HepG2 (cell line): ENCODE measurements around the gene LARP1. TPM values are rescaled to one million over a fixed set of nuclear protein-coding genes. Genes with fewer than 3 reads are reported as not detected.
A peak's percentile ranks its signal among the peaks of the same experiment; 100 is the strongest.

Experiments used
- ATF7-NPFF ChIP-seq: sonication (generic); formaldehyde crosslinking; IDR thresholded peaks from 2 replicates; pipeline ENCODE4 v1.8.1; 2023; ENCODE audit warnings: mild to moderate bottlenecking, low read depth, missing genetic modification reagents, moderate library complexity
- EP300 ChIP-seq, 3 experiments: sonication (generic) in 1 of 3; formaldehyde crosslinking in 1 of 3; IDR thresholded peaks; 2 replicates each; pipeline versions ENCODE4 v1.5.1 to v1.6.1; 2011 to 2020; ENCODE audit warnings: low read depth in 2 of 3, low read length in 2 of 3, borderline replicate concordance in 1 of 3, improper control_type of control experiment in 1 of 3, mild to moderate bottlenecking in 1 of 3, missing genetic modification reagents in 1 of 3, moderate library complexity in 1 of 3
- ETS1 ChIP-seq: sonication (generic); formaldehyde crosslinking; IDR thresholded peaks from 2 replicates; pipeline ENCODE4 v1.4.0; 2020; ENCODE audit warnings: missing genetic modification reagents
- ETV5 ChIP-seq: IDR thresholded peaks from 2 replicates; pipeline ENCODE4 v1.6.1; 2018; ENCODE audit warnings: missing biosample characterization, missing genetic modification reagents, inconsistent platforms, borderline replicate concordance
- EZH2 ChIP-seq: conservative IDR thresholded peaks from 2 replicates; pipeline ENCODE4 v1.6.1; 2012; ENCODE audit warnings: mild to moderate bottlenecking, low read depth, low read length, moderate library complexity
- FOXJ3 ChIP-seq: sonication (generic); formaldehyde crosslinking; IDR thresholded peaks from 2 replicates; pipeline ENCODE4 v1.4.0; 2020; ENCODE audit warnings: missing genetic modification reagents, mild to moderate bottlenecking, borderline replicate concordance
- FOXK1 ChIP-seq: sonication (generic); formaldehyde crosslinking; IDR thresholded peaks from 2 replicates; pipeline ENCODE4 v1.4.0; 2020; ENCODE audit warnings: low read depth, missing genetic modification reagents, borderline replicate concordance
- MBD4 ChIP-seq: IDR thresholded peaks from 2 replicates; pipeline ENCODE4 v1.6.1; 2012; ENCODE audit warnings: low read length, inconsistent platforms, borderline replicate concordance
- MBNL3 ChIP-seq: fragments of 250-450 bp; sonication (Bioruptor Pico); conservative IDR thresholded peaks from 2 replicates; pipeline ENCODE4 v1.8.0; 2022; ENCODE audit warnings: mild to moderate bottlenecking, inconsistent platforms
- MEIS2 ChIP-seq: sonication (generic); formaldehyde crosslinking; IDR thresholded peaks from 2 replicates; pipeline ENCODE4 v1.9.0; 2021; ENCODE audit warnings: mild to moderate bottlenecking, missing genetic modification reagents
- POGK ChIP-seq: sonication (generic); formaldehyde crosslinking; conservative IDR thresholded peaks from 2 replicates; pipeline ENCODE4 v1.8.0; 2022; ENCODE audit warnings: mild to moderate bottlenecking, moderate library complexity, missing genetic modification reagents
- RCOR2 ChIP-seq: IDR thresholded peaks from 2 replicates; pipeline ENCODE4 v1.6.1; 2016; ENCODE audit warnings: missing biosample characterization, missing genetic modification reagents
- SIX1 ChIP-seq: sonication (generic); formaldehyde crosslinking; IDR thresholded peaks from 2 replicates; pipeline ENCODE4 v1.4.0; 2020; ENCODE audit warnings: missing genetic modification reagents, borderline replicate concordance
- YEATS2 ChIP-seq: sonication (generic); formaldehyde crosslinking; IDR thresholded peaks from 2 replicates; pipeline ENCODE4 v1.4.0; 2020; ENCODE audit warnings: missing genetic modification reagents, borderline replicate concordance
- ZBTB1 ChIP-seq: sonication (generic); formaldehyde crosslinking; IDR thresholded peaks from 2 replicates; pipeline ENCODE4 v1.4.0; 2020; ENCODE audit warnings: missing genetic modification reagents, borderline replicate concordance
- ZFP37 ChIP-seq: sonication (generic); formaldehyde crosslinking; IDR thresholded peaks from 2 replicates; pipeline ENCODE4 v1.4.0; 2020; ENCODE audit warnings: missing genetic modification reagents, borderline replicate concordance
- ZFP82 ChIP-seq: sonication (generic); formaldehyde crosslinking; IDR thresholded peaks from 2 replicates; pipeline ENCODE4 v1.5.1; 2020; ENCODE audit warnings: mild to moderate bottlenecking, missing genetic modification reagents, borderline replicate concordance
- ZNF205 ChIP-seq: IDR thresholded peaks from 2 replicates; pipeline ENCODE4 v1.6.1; 2018; ENCODE audit warnings: missing biosample characterization, missing genetic modification reagents
- ZNF580 ChIP-seq: IDR thresholded peaks from 2 replicates; pipeline ENCODE4 v1.6.1; 2016; ENCODE audit warnings: low read depth, borderline replicate concordance
- ZNF619 ChIP-seq: sonication (generic); formaldehyde crosslinking; IDR thresholded peaks from 2 replicates; pipeline ENCODE4 v1.4.0; 2020; ENCODE audit warnings: mild to moderate bottlenecking, missing genetic modification reagents
- ZNF709 ChIP-seq: sonication (generic); formaldehyde crosslinking; IDR thresholded peaks from 2 replicates; pipeline ENCODE4 v1.5.0; 2020; ENCODE audit warnings: mild to moderate bottlenecking, missing genetic modification reagents
- ZNF740 ChIP-seq: sonication (generic); formaldehyde crosslinking; IDR thresholded peaks from 2 replicates; pipeline ENCODE4 v1.4.0; 2020; ENCODE audit warnings: missing genetic modification reagents
- ZNF800 ChIP-seq: sonication (generic); formaldehyde crosslinking; IDR thresholded peaks from 2 replicates; pipeline ENCODE4 v1.4.0; 2020; ENCODE audit warnings: missing genetic modification reagents
- polyA plus RNA-seq, 8 experiments: library from polyadenylated mRNA; depleted of rRNA in 3 of 8; stranded (reverse) in 7 of 8; unstranded in 1 of 8; fragments of >200 nt; fragmentation: Illumina TruSeq in 4 of 8; extraction: Trizol in 4 of 8; gene quantifications; 2 replicates each; pipeline versions ENCODE4 v1.2.1 to v1.2.3, GENCODE V29; 2011 to 2016; ENCODE audit warnings: low read depth in 4 of 8, missing spikeins in 1 of 8, mixed read lengths in 1 of 8; ENCODE audit not compliant: insufficient read depth in 1 of 8
- total RNA-seq, 5 experiments: library from RNA; depleted of rRNA; stranded (reverse); fragments of >200 nt; fragmentation: Illumina TruSeq; extraction: Trizol; gene quantifications; 2 replicates each; pipeline ENCODE4 v1.2.3, GENCODE V29; 2016; ENCODE audit warnings: low read depth in 1 of 5

The LARP1 gene
- total and polyA plus RNA-seq, 2 of the 13 experiments (the other 11 are each of a cell fraction or from before 2014, with no cell fraction given) = 45.2 to 61.4 TPM

GRCh38 chr5:154857530-154858296 lies 102.5 kb downstream of the LARP1 start (continued):
- TF ChIP-seq EP300 (IDR thresholded peaks at IDR 0.05; ENCODE audit: low read depth in 2 of 2, low read length in 2 of 2) = no peak; a peak in 1 of 4 replicates
- no peak for TF ChIP-seq EP300 (CRISPR knock-in tag; IDR thresholded peaks at IDR 0.05; ENCODE audit: borderline replicate concordance)
- TF ChIP-seq POGK (CRISPR knock-in tag) = 0 out of 2 replicates have a peak, but pooled peaks have one; percentile 25
- no peak for TF ChIP-seq FOXJ3 (CRISPR knock-in tag)
- no peak for TF ChIP-seq ZBTB1
- TF ChIP-seq ZNF800 (CRISPR knock-in tag) = no peak; the same call in none of the 2 replicates
- TF ChIP-seq MBD4 = no peak
- no peak; the same call in 1 of the 2 replicates for TF ChIP-seq ZFP82
- TF ChIP-seq MBNL3 = no peak
- TF ChIP-seq FOXK1 = no peak
- peak; percentile 68 for TF ChIP-seq MEIS2
- no peak; the same call in 1 of the 2 replicates for TF ChIP-seq ZNF205 (CRISPR knock-in tag)
- no peak for TF ChIP-seq YEATS2 (CRISPR knock-in tag)
- TF ChIP-seq ZNF580 (CRISPR knock-in tag) = no peak
- 0 out of 2 replicates have a peak, but pooled peaks have one; percentile 34 for TF ChIP-seq ETV5
- TF ChIP-seq SIX1 (CRISPR knock-in tag) = peak; percentile 84; the same call in 1 of the 2 replicates
- no peak for TF ChIP-seq ETS1
- peak; percentile 49; the same call in 1 of the 2 replicates for TF ChIP-seq ATF7-NPFF (CRISPR knock-in tag)
- no peak for TF ChIP-seq EZH2
- TF ChIP-seq ZFP37 = no peak; the same call in 1 of the 2 replicates
- TF ChIP-seq ZNF740 = no peak; the same call in 1 of the 2 replicates
- peak; percentile 68 for TF ChIP-seq ZNF709
- TF ChIP-seq RCOR2 (CRISPR knock-in tag) = 0 out of 2 replicates have a peak, but pooled peaks have one; percentile 10
- TF ChIP-seq ZNF619 = no peak
